AG09309 (cell line): Measurements from ENCODE around the gene COL6A5.
"Not testable (repeated sequence)": the region's sequence is repeated elsewhere in the genome, so short reads cannot be mapped to it uniquely, and the experiment has no call there.

Experiments
- DNase-seq: peaks from one replicate; pipeline ENCODE4 v3.0.0-alpha.2; 2010; ENCODE audit warnings: low read depth
- H3K4me3 ChIP-seq: 2 replicates; pipeline ENCODE4 v1.5.1; 2011; ENCODE audit warnings: mild to moderate bottlenecking, low read depth, low read length, moderate library complexity; ENCODE audit not compliant: control insufficient read depth
- CTCF ChIP-seq: IDR thresholded peaks from 2 replicates; pipeline ENCODE4 v1.5.1; 2011; ENCODE audit warnings: mild to moderate bottlenecking, low read depth, low read length, inconsistent platforms; ENCODE audit not compliant: insufficient read depth, control insufficient read depth; ENCODE audit errors: missing control alignments

Gene COL6A5

GRCh38 chr3:130323503-130323902 lies 22.0 kb upstream of the COL6A5 start:
- TF ChIP-seq CTCF: no peak
- H3K4me3 ChIP-seq: no peak overlapping the region
- no peak for DNase-seq

GRCh38 chr3:130340766-130341165 lies 4.7 kb upstream of the COL6A5 start:
- TF ChIP-seq CTCF: no peak
- DNase-seq: no peak

GRCh38 chr3:130341388-130341787 lies 4.1 kb upstream of the COL6A5 start:
- DNase-seq: no peak
- no peak for TF ChIP-seq CTCF
- H3K4me3 ChIP-seq: no peak overlapping the region

More at GRCh38 chr3:130340766-130341165, 4.7 kb upstream of the COL6A5 start:
- H3K4me3 ChIP-seq: no peak overlapping the region

GRCh38 chr3:130341882-130342281 lies 3.6 kb upstream of the COL6A5 start:
- no peak for TF ChIP-seq CTCF
- no peak for DNase-seq
- H3K4me3 ChIP-seq: no peak overlapping the region

GRCh38 chr3:130342821-130343661 lies 2.4 kb upstream of the COL6A5 start:
- TF ChIP-seq CTCF: no peak
- no peak overlapping the region for H3K4me3 ChIP-seq
- DNase-seq: no peak

- DNase-seq, H3K4me3 ChIP-seq: not testable (repeated sequence)
Observed at GRCh38 chr3:130348258-130348657, 2.8 kb downstream of the COL6A5 start.

- no peak for DNase-seq
- no peak for TF ChIP-seq CTCF
Observed at GRCh38 chr3:130354430-130354829, 9.0 kb downstream of the COL6A5 start.

More at GRCh38 chr3:130354430-130354829, 9.0 kb downstream of the COL6A5 start:
- no peak overlapping the region for H3K4me3 ChIP-seq
